ENCODE results near the gene PLIN4. TPM values are rescaled to one million over a fixed set of nuclear protein-coding genes. Genes with fewer than 3 reads are reported as not detected.
A peak's percentile ranks its signal among the peaks of the same experiment; 100 is the strongest.
"Not testable (repeated sequence)": the region's sequence is repeated elsewhere in the genome, so short reads cannot be mapped to it uniquely, and the experiment has no call there.

The PLIN4 gene
- total RNA-seq, 1 experiment from 2014 or later: 1.8 TPM

DNA sequence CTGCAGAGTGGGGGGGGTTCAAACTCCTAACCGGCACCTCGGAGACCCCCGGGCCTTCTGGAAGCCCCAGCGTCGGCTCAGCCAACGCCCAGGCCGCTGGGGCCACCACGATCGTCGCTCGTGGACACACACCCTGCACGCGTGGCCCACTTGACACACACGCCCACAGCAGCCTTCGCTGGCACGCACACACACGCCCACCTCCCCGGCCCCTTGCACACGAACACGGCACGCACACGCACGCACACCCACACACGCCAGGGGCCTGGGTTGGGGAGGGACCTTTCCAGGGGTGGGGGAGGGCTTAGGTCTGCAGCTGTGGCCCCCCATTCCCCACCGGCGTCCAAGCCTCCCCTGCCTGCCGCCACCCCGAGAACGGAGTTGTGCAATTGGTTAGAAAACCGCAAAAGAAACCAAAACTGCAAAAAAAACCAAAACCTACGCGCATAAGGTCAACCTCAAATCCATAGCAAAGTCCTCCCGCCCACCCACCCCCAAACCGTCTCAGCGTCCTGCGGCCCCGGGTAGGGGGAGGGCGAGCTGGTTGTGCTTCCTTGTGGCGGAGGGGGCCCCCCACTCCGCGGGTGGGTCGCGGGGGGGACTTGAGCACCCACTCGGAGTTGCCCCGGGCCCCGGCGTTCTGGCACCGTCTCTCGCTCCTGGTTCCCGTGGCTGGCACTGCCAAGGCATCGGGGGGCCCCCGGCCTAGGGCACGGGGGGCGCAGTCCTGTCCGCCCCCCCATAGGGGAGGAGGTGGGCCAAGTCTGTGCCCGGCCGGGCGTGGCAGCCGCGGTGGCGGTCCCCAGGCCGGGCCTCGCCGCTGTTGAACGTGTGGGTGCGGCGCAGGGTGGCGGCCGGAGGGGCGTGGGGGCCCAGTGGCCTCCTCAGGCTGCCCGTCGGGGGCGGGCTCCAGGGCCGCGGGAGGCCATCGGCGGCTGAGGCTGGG lies 24.9 kb upstream of the PLIN4 start:
- CTCF ChIA-PET: no interaction called here
- Mint-ChIP-seq H3K27me3 (ENCODE audit: insufficient read depth, unreplicated experiment) (no peaks in the 10 kb centered on the region), H3K36me3 (ENCODE audit: insufficient read depth, unreplicated experiment) (peaks cover 6% of the 10 kb centered on the region), H3K4me1 (ENCODE audit: insufficient read depth, unreplicated experiment) (no peaks in the 10 kb centered on the region), H3K4me3 (ENCODE audit: unreplicated experiment) (no peak overlapping the region), H3K9me3 (ENCODE audit: unreplicated experiment) (no peaks in the 10 kb centered on the region), H3K27ac (ENCODE audit: low read depth, unreplicated experiment) (no peak overlapping the region)
- no peak for DNase-seq (ENCODE audit: unreplicated experiment)
- POLR2A ChIA-PET: no interaction called here
- no TSS peak for BruUV-seq (replicated peaks)
- intact Hi-C loops (cut with micrococcal nuclease): no loop called here
- TF ChIP-seq, protein P1, sequence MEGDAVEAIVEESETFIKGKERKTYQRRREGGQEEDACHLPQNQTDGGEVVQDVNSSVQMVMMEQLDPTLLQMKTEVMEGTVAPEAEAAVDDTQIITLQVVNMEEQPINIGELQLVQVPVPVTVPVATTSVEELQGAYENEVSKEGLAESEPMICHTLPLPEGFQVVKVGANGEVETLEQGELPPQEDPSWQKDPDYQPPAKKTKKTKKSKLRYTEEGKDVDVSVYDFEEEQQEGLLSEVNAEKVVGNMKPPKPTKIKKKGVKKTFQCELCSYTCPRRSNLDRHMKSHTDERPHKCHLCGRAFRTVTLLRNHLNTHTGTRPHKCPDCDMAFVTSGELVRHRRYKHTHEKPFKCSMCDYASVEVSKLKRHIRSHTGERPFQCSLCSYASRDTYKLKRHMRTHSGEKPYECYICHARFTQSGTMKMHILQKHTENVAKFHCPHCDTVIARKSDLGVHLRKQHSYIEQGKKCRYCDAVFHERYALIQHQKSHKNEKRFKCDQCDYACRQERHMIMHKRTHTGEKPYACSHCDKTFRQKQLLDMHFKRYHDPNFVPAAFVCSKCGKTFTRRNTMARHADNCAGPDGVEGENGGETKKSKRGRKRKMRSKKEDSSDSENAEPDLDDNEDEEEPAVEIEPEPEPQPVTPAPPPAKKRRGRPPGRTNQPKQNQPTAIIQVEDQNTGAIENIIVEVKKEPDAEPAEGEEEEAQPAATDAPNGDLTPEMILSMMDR (IDR thresholded peaks at IDR 0.05; ENCODE audit: unreplicated experiment): no peak

- H3K27ac Mint-ChIP-seq (ENCODE audit: low read depth, unreplicated experiment); H3K27me3 Mint-ChIP-seq (ENCODE audit: insufficient read depth, unreplicated experiment): not testable (repeated sequence)
These were observed 23.5 kb upstream of the PLIN4 start for GRCh38 chr19:4541806-4542145.

GRCh38 chr19:4541114-4541805 lies 23.0 kb upstream of the PLIN4 start:
- ChIA-PET POLR2A (interaction anchor here (0.9 kb wide), 1 partner anchor 13 kb away, joined by 3 read pairs; no protein-coding TSS in a partner anchor), CTCF (interaction anchor here (0.6 to 3.4 kb wide), 4 partner anchors 17 to 287 kb away, joined by 3 to 21 read pairs (median 4); no protein-coding TSS in a partner anchor)
- H3K9me3 Mint-ChIP-seq (ENCODE audit: unreplicated experiment): no peaks in the 10 kb centered on the region
- intact Hi-C loops (cut with micrococcal nuclease): no loop called here
- no peak for DNase-seq (ENCODE audit: unreplicated experiment)
- H3K4me1 Mint-ChIP-seq (ENCODE audit: insufficient read depth, unreplicated experiment): no peaks in the 10 kb centered on the region
- TF ChIP-seq, protein P1 (IDR thresholded peaks at IDR 0.05; ENCODE audit: unreplicated experiment): no peak
- H3K27ac Mint-ChIP-seq (ENCODE audit: low read depth, unreplicated experiment): no peak overlapping the region
- H3K27me3 Mint-ChIP-seq (ENCODE audit: insufficient read depth, unreplicated experiment): no peaks in the 10 kb centered on the region
- peaks cover 6% of the 10 kb centered on the region for H3K36me3 Mint-ChIP-seq (ENCODE audit: insufficient read depth, unreplicated experiment)
- H3K4me3 Mint-ChIP-seq (ENCODE audit: unreplicated experiment): no peak overlapping the region
- BruUV-seq (replicated peaks): no TSS peak

More at GRCh38 chr19:4541806-4542145, 23.5 kb upstream of the PLIN4 start:
- CTCF ChIA-PET: interaction anchor here (0.7 to 3.4 kb wide), 3 partner anchors 17 to 275 kb away, joined by 3 to 21 read pairs (median 5); no protein-coding TSS in a partner anchor
- POLR2A ChIA-PET: interaction anchor here (0.7 kb wide), 1 partner anchor 43 kb away, joined by 3 read pairs; no protein-coding TSS in a partner anchor
- H3K4me3 Mint-ChIP-seq (ENCODE audit: unreplicated experiment); intact Hi-C loops (cut with micrococcal nuclease); H3K36me3 Mint-ChIP-seq (ENCODE audit: insufficient read depth, unreplicated experiment); DNase-seq (ENCODE audit: unreplicated experiment); H3K9me3 Mint-ChIP-seq (ENCODE audit: unreplicated experiment); BruUV-seq (replicated peaks); H3K4me1 Mint-ChIP-seq (ENCODE audit: insufficient read depth, unreplicated experiment): not testable (repeated sequence)

GRCh38 chr19:4539693-4540581 lies 21.7 kb upstream of the PLIN4 start, which contains the start of gene LRG1:
Gene LRG1, minus strand, starts transcription at chr19:4540036. Its CDS starts 23 bp downstream, at chr19:4540013.
- no peaks in the 10 kb centered on the region for H3K9me3 Mint-ChIP-seq (ENCODE audit: unreplicated experiment)
- no peaks in the 10 kb centered on the region for H3K27me3 Mint-ChIP-seq (ENCODE audit: insufficient read depth, unreplicated experiment)
- H3K36me3 Mint-ChIP-seq (ENCODE audit: insufficient read depth, unreplicated experiment): peaks cover 6% of the 10 kb centered on the region
- POLR2A ChIA-PET: interaction anchor here (0.8 to 0.9 kb wide), 2 partner anchors 11 to 23 kb away, joined by 3 to 6 read pairs; no protein-coding TSS in a partner anchor
- H3K4me3 Mint-ChIP-seq (ENCODE audit: unreplicated experiment): no peak within 1 kb of the TSS
- BruUV-seq (replicated peaks): no TSS peak
- DNase-seq (ENCODE audit: unreplicated experiment): peak; percentile 69
- TF ChIP-seq, protein P1 (IDR thresholded peaks at IDR 0.05; ENCODE audit: unreplicated experiment): no peak
- H3K4me1 Mint-ChIP-seq (ENCODE audit: insufficient read depth, unreplicated experiment): no peaks in the 10 kb centered on the region
- CTCF ChIA-PET: interaction anchor here (0.7 to 3.4 kb wide), 3 partner anchors 16 to 94 kb away, joined by 4 to 21 read pairs (median 5); no protein-coding TSS in a partner anchor
- no peak within 1 kb of the TSS for H3K27ac Mint-ChIP-seq (ENCODE audit: low read depth, unreplicated experiment)
- intact Hi-C loops (cut with micrococcal nuclease): no loop called here

Measured in MCF 10A (cell line).